Suppressor macrophage treated with lipopolysaccharide for 4 hours (primary cell): ENCODE results near the gene CYP27C1.

Experiments used
- DNase-seq: peaks from one replicate; pipeline ENCODE4 v3.0.0-alpha.2; 2020

The CYP27C1 gene

DNA sequence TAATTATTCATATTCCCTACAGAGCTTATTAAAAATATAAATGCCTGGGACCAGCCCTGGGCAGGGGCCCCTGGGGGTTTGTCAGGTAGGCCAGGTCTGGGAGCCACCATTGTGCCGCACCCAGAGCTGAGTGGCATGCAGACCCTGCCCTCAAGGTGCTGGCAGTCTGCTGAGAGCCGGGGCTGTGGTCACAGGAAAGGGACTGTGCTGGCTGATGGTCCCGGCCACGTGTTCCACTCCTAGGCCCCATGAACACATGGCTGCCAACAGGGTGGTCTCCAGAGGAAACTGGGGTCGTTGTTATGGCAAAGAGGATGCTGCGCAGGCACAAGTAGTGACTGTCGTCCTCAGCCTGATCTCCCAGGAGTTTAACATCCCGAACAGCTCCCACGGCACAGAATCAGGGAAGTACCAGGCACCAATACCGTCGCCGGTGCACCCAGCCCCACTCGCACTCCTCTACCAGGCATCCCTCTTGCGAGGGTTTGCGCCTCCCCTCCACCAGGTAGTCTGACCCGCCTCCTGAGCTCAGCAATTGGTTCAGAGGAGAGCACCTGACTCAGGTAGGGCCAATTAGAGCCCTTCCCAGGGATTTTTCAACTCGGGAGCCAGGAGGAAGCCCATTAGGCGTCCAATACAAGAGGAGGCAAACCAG, 73.9 kb downstream of the CYP27C1 start:
- DNase-seq, result no peak

- DNase-seq, result peak; percentile 33
Measured at GRCh38 chr2:127145280-127145895, 74.7 kb downstream of the CYP27C1 start.

- DNase-seq, result peak; percentile 40
Measured at GRCh38 chr2:127143841-127144782, 76.0 kb downstream of the CYP27C1 start.

- no peak for DNase-seq
Measured at GRCh38 chr2:127142663-127143630, 77.2 kb downstream of the CYP27C1 start.

DNA sequence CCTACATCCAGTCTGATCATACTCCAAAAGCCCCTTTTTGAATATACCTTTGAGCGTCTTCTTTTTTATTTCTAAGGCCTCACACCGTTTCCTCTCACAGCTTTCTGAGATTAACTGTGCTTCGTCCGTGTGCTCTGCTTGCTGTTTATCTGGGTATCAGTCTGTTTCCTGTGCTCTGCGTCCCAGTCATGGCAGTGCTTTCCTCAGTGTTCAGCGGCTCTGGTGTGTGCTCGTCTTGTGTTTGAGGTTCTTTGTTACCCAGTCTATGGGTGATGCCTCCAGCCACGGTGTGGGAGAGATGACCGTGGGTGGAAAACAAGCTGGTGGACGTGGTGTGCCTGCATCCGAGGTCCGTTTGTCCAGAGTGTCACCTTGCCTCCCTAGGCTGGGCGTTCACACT, 79.6 kb downstream of the CYP27C1 start:
- no peak for DNase-seq

- DNase-seq, result no peak
Measured at GRCh38 chr2:127139766-127140165, 80.3 kb downstream of the CYP27C1 start.

- DNase-seq, result no peak
Measured at GRCh38 chr2:127138281-127138680, 81.8 kb downstream of the CYP27C1 start.

DNA sequence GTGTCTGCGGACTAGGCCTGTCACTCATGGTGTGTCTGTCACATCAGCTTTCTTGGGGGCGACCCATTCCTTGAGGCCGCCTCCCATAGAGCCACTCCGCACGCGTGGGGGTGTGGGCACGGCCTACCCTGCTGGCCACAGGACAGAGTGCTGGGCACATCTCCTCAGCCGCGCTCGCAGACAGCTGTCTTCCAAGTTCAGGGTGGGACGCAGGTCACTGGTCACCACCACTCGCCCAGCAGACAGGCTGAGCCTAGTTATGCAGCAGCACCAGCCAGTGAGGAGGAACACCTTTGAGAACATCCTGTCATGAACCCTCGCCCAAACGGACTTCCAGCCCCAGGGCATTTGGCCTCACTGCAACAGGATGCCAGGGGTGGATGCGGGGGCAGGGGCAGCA, 82.4 kb downstream of the CYP27C1 start:
- no peak for DNase-seq

DNA sequence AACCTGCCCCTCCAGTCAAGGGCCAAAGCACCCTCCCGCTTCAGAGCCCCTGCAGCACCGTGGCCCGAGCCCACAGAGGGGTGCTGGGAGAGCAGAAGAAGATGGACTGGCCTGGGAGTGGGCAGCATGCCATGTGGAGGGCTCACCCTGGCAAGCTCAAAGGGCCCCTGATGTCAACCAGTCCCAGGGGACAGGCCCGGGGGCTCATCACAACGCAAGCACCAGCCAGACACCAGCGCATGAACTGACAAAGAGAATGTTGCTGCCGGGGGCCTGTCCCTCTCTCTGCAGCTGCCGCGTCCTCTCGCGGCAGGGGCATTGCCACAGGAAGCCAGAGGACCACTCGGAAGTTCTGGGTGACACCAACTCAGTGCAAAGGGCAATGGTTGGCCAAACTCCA, 82.9 kb downstream of the CYP27C1 start:
- no peak for DNase-seq

- DNase-seq, result peak; percentile 86
Measured at GRCh38 chr2:127134833-127135830, 85.0 kb downstream of the CYP27C1 start.

GRCh38 chr2:127134235-127134634, 85.9 kb downstream of the CYP27C1 start:
- DNase-seq, result no peak
